22Rv1 (cell line): ENCODE results near the gene IL2RG.

Source experiments
- H3K27ac ChIP-seq: fragments of 450-650 bp; 2 replicates; pipeline ENCODE4 v1.5.1; 2017
- ZFX ChIP-seq: fragments of 450-650 bp; IDR thresholded peaks from 2 replicates; pipeline ENCODE4 v1.6.1; 2017; ENCODE audit warnings: antibody characterized with exemption, borderline replicate concordance
- TF ChIP-seq, protein P1 (sequence below): fragments of 450-650 bp; IDR thresholded peaks from 2 replicates; pipeline ENCODE4 v1.5.1; 2017; ENCODE audit warnings: mild to moderate bottlenecking

The IL2RG gene

DNA sequence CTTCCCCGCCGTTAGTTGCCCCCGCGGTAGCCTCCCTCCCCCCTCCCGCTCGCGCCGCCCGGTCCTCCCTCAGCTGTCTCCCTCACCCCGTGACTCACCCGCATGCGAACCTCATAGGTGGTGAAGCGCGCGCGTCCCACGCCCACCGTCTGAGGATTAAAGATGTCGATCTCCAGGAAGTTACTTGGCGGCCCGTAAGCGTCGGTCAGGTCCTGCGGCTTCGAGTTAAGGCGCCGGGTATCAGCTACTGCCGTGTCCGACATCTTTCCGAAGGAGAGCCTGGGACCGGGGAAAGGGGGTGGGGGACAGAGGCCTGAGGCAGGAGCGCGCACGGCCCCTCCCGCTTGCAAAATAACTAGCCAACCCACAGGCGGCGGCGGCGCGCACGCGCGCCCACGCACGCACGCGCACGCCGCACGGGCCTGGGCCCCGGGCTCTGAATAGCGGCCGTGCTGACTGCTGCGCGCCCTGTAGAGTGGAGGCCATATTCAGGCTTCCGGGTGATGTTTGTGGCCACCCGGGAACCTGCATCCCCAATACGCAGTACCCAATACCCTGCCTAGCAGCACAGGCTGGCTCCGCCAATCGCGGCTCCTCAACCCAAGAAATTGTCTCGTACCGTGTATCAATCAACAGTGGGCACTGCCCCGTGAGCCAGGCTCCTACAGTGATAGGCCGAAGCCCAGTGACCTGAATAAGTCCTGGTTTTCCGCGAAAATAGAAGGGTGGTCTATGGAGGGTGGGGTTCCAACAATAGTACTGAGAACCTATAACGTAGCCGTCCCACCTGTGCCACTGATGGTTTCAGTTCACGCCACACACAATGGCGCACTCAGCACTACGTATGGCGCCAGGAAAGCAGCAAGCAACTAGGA is 43.1 kb downstream of the IL2RG start, which contains the start of gene SNX12:
Gene SNX12 (minus strand): TSS at position 291 of the 875 bp plus-strand sequence. CDS start 28 bp downstream, at position 263.
- TF ChIP-seq, protein P1, sequence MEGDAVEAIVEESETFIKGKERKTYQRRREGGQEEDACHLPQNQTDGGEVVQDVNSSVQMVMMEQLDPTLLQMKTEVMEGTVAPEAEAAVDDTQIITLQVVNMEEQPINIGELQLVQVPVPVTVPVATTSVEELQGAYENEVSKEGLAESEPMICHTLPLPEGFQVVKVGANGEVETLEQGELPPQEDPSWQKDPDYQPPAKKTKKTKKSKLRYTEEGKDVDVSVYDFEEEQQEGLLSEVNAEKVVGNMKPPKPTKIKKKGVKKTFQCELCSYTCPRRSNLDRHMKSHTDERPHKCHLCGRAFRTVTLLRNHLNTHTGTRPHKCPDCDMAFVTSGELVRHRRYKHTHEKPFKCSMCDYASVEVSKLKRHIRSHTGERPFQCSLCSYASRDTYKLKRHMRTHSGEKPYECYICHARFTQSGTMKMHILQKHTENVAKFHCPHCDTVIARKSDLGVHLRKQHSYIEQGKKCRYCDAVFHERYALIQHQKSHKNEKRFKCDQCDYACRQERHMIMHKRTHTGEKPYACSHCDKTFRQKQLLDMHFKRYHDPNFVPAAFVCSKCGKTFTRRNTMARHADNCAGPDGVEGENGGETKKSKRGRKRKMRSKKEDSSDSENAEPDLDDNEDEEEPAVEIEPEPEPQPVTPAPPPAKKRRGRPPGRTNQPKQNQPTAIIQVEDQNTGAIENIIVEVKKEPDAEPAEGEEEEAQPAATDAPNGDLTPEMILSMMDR, result no peak
- no peak for TF ChIP-seq ZFX
- H3K27ac ChIP-seq, result peak within 1 kb of the TSS; percentile 67

DNA sequence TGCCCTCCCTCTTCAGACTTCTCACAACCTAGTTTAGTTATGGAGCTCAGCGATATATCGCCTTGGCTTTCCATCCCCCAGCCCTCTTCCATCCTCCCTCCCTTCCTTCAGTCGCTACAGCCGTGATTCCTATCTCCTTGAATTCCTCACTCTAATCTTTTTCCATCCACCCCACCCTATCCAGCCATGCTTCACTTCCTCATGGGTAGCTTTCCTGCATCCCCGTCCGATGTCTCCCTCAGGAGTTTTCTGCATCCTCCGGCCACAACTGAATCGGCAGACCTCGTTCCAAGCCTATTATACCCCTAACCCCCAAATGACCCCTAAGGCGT is 43.7 kb downstream of the IL2RG start:
- TF ChIP-seq, protein P1, result no peak
- TF ChIP-seq ZFX, result no peak
- H3K27ac ChIP-seq, result peak overlapping the region; percentile 67

DNA sequence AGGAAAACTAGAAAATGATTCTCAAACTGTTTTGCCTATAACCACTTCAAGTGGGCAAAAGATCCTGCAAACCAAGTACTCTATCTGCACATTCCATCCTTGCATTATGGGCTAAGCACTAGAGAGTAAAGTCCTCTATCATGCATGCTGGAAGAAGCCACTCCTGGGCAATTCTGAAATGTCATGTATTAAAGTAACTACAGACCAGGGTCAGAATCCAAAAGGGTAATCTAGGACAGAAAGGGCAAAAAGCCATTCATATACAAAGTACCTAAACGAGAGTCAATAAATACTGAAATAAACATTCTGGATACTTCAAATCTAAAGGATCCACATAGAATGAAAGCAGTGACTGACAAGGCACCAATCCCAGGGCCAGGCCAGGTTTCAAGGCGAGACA is 44.3 kb downstream of the IL2RG start:
- TF ChIP-seq, protein P1, result no peak
- TF ChIP-seq ZFX, result no peak
- peak overlapping the region; percentile 67; the same call in 1 of the 2 replicates for H3K27ac ChIP-seq

DNA sequence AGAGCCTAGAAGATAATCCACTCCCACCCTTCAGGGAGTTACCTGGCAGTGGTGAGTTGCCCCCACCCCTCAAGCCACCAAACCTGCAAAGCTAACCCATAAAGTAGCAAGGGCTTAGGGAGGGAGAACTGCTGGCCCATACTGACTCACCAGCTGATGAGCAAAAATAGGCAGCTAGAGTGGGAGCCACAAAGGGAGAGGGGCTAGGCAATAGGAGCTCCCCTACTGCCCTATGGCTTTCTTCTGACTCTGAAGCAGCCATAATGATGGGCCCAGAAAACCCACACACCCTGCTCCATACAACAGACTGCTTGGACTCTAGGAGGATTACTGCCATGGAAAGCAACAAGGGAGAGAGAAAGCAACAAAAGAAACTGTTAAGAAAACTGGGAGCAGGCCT is 51.2 kb downstream of the IL2RG start:
- no peak overlapping the region for H3K27ac ChIP-seq
- no peak for TF ChIP-seq ZFX
- TF ChIP-seq, protein P1, result no peak

DNA sequence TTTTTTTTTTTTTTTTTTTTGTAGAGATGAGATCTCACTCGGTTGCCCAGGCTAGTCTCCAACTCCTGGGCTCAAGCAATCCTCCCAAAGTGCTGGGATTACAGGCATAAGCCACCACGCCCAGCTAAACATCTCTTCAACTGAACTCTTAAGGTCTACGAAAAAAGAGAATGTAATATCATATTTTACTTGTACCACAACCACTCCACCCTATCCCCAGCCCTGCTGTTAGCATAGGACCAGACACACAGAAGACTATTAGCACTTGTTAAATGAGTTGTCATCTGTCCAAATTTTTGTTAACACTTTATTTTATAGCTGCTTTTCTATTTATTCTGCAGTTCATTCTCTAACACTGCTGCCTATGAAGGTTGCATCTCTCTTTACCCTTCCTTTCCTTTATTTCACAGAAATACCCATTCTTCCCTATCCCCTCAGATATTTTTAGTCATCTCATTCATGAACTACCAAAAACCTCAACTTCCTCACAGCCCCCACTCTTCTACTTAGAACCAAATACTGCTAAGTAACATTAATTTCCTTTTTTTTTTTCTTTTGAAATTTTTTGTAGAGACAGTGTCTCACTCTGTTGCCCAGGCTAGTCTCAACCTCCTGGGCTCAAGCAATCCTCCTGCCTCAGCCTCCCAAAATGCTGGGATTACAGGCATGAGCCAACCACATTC is 53.4 kb downstream of the IL2RG start:
- H3K27ac ChIP-seq, result no peak overlapping the region
- no peak for TF ChIP-seq ZFX
- TF ChIP-seq, protein P1, result no peak
